SIG-M5 treated with dmso at 0.1 percent for 504 hours (cell line): Measurements from ENCODE around the gene SIRT5.
A peak's percentile ranks its signal among the peaks of the same experiment; 100 is the strongest.

ENCODE experiments used
- DNase-seq: peaks from one replicate; lab custom pipeline; 2025; ENCODE audit not compliant: unreplicated experiment; lab: John Stamatoyannopoulos, UW

The SIRT5 gene

GRCh38 chr6:13574571-13575376 is at the start of gene SIRT5:
TSS of gene SIRT5 (plus strand) at chr6:13574601. CDS start at chr6:13584111, 9,510 bp downstream.
- DNase-seq, result peak; percentile 89

DNA sequence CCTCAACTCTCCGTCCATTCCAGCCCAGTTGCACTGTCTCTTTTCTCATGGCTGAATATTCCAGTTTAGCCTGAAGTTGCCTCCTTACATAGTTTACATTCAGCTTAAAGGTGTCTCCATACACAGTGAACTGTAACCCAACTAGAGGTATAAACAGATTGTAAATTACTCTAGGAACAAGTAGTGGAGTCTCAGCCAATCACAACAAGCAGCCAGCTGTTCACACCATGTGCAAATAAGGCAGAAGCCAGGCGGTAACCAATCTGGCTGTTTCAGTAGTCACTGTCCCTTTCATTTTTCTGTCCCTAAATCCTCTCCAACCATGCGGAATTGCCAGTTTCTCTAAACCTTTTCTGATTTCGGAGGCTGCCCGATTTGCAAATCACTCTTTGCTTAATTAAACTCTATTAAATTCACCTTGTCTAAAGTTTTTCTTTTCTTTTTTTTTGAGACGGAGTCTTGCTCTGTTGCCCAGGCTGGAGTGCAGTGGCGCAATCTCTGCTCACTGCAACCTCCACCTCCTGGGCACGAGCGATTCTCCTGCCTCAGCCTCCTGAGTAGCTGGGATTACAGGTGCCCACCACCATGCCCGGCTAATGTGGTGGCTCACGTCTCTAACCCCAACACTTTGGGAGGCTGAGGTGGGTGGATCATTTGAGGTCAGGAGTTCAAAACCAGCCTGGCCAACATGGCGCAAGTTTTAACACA is 49.4 kb upstream of the SIRT5 start:
- DNase-seq, result no peak

DNA sequence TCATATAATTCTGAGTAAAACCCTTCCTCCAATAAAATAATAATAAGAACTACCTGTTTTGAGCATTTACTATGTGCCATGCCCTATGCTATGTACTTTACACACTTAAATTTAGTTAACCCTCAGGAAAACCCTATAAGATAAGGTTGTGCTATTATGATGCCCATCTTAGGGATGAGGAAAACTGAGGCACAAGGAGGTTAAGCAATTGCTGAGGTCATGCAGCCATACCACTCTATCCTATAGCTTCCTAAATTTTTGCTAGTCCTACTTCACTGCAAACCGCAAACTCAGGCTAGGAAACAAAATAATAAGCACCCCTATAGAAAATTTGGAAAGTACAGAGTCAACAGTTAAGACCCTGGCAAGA is 48.1 kb upstream of the SIRT5 start:
- no peak for DNase-seq

DNA sequence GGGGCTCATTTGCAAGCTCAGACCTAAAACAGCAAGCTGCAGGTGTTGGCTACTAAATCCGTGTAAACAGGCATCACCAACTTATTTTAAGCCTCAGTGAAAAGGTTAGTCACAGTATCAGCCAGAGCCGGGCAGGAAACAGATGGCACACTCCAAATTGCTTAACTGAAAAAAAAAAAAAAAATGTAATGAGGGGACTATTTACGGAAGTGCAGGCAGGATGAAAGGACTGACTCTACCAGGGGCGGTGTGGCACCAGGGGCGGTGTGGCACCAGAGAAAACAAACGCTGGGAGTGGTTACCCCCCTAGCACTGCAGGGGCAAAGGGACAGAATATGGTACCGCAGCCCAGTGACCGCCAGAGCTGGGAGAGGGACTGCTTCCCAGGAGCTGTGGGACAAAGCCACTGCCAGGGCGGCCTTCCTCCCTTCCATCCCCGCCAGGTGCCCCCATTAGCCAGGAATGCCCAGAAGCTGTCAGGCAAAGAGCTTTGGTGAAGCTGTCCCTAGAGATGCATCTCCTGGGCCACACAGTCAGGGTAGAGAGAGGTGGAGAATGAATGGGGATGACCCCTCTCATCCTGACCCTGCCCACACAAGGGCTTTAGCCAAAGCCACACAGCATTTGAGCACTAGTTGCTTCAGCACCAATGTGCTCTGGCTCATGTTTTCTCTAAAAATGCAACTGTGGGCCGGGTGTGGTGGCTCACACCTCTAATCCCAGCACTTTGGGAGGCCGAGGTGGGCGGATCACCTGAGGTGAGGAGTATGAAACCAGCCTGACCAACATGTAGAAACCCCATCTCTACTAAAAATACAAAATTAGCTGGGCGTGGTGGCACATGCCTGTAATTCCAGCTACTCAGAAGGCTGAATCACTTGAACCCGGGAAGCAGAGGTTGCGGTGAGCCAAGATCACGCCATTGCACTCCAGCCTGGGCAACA is 47.4 kb upstream of the SIRT5 start:
- DNase-seq, result peak; percentile 86

DNA sequence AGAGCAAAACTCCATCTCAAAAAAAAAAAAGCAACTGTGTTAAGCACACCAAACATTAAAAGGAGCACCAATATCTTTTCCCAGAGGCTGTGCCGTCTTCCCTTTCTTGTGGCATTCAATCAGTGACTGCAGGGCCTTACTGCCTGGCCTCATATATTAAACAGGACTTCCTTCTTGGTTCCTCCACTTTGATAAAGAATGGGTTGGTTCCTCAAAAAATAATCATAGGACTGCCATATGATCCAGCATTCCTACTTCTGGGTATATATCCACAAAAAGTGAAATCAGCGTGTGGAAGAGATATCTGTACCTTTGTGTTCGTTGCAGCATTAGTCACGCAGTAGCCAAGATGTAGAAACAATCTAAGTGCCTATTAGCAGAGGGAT is 46.7 kb upstream of the SIRT5 start:
- no peak for DNase-seq

- no peak for DNase-seq
Observed at GRCh38 chr6:13528232-13528631, 46.2 kb upstream of the SIRT5 start.

GRCh38 chr6:13528777-13529343 is 45.5 kb upstream of the SIRT5 start:
- DNase-seq, result no peak

DNA sequence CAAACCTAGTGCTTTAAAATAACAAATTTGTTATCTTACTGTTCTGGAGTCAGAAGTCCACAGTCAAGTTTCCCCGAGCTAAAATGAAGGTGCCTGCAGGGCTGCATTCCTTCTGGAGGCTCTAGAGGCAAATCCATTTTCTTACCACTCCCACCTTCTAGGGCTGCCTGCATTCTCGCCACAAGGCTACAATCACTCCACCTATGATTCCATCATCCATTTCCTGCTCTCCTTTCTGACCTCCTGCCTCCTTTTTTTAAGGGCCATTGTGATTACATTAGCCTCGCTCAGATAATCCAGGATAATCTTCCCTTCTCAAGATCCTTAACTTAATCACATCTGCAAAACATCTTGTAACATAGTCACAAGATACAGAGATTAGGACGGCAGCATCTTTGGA is 42.4 kb upstream of the SIRT5 start:
- no peak for DNase-seq

GRCh38 chr6:13534536-13534935 is 39.9 kb upstream of the SIRT5 start:
- DNase-seq, result no peak

DNA sequence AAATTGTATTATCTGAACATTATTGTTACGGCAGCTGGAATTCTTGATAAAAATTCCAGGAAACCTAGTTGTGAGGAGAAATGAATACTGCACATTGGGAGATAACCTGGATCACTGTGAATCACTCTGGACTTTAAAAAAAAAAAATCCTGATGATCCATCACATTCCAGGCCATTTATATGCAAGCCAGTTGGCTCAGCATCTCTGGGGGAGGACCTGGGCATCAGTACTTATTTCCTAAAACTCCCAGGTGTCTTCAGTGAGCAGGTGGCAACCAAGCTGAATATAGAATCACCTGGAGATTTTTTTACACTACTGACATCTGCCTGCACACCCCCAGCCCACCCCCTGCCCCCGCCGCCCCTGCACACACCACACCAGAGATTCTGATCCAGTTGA is 39.1 kb upstream of the SIRT5 start:
- no peak for DNase-seq

GRCh38 chr6:13536796-13537526 is 37.4 kb upstream of the SIRT5 start:
- no peak for DNase-seq

DNA sequence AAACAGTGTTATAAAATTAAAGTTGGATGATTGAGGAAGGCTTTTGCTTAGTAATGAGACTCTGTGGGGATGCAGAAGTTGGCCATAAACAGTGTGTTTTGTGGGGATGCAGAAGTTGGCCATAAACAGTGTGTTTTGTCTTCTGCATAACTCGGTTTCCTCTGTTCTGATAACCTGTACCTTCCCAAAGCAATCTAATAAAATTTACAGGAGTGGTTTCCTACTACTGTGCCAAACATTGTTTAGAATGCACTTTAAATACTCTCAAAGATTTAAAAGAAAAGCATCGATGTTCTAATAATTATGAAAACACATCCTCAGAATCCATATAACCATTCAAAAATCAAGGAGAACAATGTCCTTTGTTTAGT is 36.9 kb upstream of the SIRT5 start:
- no peak for DNase-seq

DNA sequence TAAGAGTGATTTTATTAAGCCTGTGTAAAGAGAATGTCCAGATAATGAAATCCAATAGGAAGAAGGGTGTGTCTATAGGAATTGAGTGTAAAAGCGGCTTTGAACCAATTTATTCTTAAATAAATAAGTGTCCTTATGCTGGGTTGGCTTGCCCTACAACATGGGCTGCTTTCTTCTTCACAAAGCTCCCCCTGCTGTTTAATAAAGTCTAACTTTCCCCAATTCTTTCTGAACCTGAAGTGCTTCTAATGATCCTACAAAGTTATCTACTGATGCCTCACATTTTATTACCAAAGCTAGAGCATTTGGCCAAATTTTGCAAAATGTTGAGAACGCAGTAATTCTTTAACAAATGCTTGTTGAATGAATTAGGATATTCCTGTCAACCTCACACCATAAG is 36.3 kb upstream of the SIRT5 start:
- DNase-seq, result no peak

GRCh38 chr6:13538600-13538999 is 35.8 kb upstream of the SIRT5 start:
- DNase-seq, result no peak

GRCh38 chr6:13539572-13539971 is 34.8 kb upstream of the SIRT5 start:
- no peak for DNase-seq

DNA sequence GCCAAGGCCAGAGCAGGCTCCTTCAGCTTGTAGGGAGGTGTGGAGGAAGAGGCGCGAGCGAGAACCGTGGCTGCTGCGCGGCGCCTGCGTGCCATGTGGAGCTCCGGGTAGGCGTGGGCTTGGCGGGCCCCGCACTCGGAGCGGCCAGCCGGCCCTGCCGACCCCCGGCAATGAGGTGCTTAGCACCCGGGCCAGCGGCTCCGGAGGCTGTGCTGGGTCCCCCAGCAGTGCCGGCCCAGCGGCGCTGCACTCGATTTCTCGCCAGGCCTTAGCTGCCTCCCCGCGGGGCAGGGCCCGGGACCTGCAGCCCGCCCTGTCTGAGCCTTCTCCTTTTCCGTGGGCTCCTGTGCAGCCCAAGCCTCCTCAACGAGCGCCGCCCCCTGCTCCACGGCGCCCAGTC is 32.9 kb upstream of the SIRT5 start:
- no peak for DNase-seq

DNA sequence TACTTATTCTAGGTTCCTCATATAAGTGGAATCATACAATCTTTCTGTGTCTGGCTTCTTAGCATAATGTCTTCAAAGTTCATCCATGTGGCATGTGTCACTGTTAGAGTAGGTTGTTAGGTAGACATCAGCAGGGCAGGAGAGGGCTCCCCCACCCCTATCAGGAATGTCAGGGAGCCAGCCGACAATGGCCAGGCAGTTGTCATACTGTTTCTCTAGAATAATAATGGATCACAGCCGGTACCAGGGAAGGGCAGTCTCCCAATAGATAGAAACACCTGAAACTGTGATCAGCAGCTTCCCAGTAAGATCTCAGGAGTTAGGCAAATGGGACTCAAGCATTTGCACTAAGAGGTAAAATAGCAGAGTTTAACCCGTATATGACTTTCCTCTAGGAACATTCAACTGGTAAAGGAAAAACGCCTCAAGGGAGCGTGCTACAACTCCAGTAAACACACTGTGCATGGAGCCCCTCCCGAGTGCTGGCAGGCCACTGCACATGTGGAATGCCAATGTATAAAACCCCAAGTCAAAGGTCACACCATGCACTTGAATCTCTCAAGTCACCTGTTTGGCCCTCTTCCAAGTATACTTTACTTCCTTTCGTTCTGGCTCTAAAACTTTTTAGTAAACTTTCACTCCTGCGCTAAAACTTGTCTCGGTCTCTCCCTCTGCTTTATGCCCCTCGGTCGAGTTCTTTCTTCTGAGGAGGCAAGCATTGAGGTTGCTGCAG is 29.8 kb upstream of the SIRT5 start:
- no peak for DNase-seq

- no peak for DNase-seq
Observed at GRCh38 chr6:13545885-13546284, 28.5 kb upstream of the SIRT5 start.

GRCh38 chr6:13548500-13549210 is 25.7 kb upstream of the SIRT5 start:
- DNase-seq, result no peak
